ENCODE measurements around the gene TNFRSF18. TPM values are rescaled to one million over a fixed set of nuclear protein-coding genes. Genes with fewer than 3 reads are reported as not detected.
"Not testable (repeated sequence)": the region's sequence is repeated elsewhere in the genome, so short reads cannot be mapped to it uniquely, and the experiment has no call there.

The TNFRSF18 gene
- total RNA-seq, 1 donor: not detected

DNA sequence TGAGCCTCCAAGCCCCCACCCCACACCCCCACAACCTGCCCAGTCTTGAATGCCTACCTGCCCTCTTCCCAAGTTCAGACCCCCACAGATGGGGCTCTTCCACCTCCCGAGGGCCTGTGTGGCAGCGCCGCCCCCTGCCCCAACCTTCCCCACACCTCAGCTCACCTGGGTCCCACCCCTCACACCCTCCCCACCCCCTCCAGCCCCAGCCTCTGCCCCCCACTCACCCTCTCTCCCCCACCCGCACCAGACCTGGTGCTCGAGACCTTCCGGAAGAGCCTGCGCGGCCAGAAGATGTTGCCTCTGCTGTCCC lies 9.2 kb downstream of the TNFRSF18 start:
- TF ChIP-seq, protein P1, sequence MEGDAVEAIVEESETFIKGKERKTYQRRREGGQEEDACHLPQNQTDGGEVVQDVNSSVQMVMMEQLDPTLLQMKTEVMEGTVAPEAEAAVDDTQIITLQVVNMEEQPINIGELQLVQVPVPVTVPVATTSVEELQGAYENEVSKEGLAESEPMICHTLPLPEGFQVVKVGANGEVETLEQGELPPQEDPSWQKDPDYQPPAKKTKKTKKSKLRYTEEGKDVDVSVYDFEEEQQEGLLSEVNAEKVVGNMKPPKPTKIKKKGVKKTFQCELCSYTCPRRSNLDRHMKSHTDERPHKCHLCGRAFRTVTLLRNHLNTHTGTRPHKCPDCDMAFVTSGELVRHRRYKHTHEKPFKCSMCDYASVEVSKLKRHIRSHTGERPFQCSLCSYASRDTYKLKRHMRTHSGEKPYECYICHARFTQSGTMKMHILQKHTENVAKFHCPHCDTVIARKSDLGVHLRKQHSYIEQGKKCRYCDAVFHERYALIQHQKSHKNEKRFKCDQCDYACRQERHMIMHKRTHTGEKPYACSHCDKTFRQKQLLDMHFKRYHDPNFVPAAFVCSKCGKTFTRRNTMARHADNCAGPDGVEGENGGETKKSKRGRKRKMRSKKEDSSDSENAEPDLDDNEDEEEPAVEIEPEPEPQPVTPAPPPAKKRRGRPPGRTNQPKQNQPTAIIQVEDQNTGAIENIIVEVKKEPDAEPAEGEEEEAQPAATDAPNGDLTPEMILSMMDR (IDR thresholded peaks at IDR 0.05; ENCODE audit: extremely low read depth, low read depth, low read length): no peak

DNA sequence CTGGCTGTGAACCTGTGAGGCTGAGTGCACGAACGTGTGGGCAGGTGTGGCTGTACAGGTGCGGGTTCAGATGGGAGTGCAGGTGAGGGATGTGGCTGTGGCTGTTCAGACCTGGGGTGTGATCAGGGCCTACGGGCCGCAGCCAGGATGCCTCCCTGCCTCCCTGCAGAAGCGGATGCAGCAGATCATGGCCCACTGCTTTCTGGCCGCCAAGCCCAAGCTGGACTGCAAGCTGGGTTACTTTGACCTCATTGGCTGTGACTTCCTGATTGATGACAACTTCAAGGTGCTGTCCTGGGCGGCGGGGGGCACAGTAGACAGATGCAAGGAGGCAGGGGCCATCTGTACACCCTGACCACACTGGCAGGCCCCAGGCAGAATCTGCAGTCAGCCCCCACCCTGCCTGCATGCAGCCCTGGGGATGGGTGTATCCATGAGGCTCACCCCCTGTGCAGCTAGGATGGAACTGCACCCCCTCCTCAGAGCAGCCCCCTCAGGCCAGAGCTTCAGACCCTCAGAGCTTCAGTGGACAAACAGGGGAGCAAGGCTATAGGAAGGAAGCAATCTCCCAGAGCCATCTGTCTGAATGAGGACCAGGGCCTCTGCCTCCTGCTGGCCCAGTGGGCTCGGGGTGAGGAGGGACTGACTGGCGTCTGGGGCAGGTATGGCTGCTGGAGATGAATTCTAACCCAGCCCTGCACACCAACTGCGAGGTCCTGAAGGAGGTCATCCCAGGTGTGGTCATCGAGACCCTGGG lies 9.8 kb downstream of the TNFRSF18 start:
- H3K9me3 ChIP-seq (ENCODE audit: low read depth, low read length): no peaks in the 10 kb centered on the region
- H3K79me2 ChIP-seq (ENCODE audit: insufficient read depth, low read length): no peaks in the 10 kb centered on the region
- no peak overlapping the region for H3K27ac ChIP-seq (ENCODE audit: low read depth, low read length)
- TF ChIP-seq, protein P1 (IDR thresholded peaks at IDR 0.05; ENCODE audit: extremely low read depth, low read depth, low read length): no peak
- no peak overlapping the region for H2AFZ ChIP-seq (ENCODE audit: low read length)
- no peak overlapping the region for H3K4me3 ChIP-seq (ENCODE audit: insufficient read depth, low read length)
- no peaks in the 10 kb centered on the region for H4K20me1 ChIP-seq (ENCODE audit: insufficient read depth, low read length)
- no peaks in the 10 kb centered on the region for H3K27me3 ChIP-seq (ENCODE audit: insufficient read depth, low read length)
- peak; percentile 84 for DNase-seq (ENCODE audit: insufficient read length, low spot score, missing footprints)
- H3K4me1 ChIP-seq (ENCODE audit: insufficient read depth, low read length): no peaks in the 10 kb centered on the region
- H3K36me3 ChIP-seq (ENCODE audit: insufficient read depth, low read length): no peaks in the 10 kb centered on the region
- no peak overlapping the region for H3K4me2 ChIP-seq (ENCODE audit: insufficient read depth, low read length)

More for the DNA sequence above, 9.2 kb downstream of the TNFRSF18 start:
- H3K79me2 ChIP-seq (ENCODE audit: insufficient read depth, low read length): no peaks in the 10 kb centered on the region
- DNase-seq (ENCODE audit: insufficient read length, low spot score, missing footprints): no peak
- no peaks in the 10 kb centered on the region for H3K4me1 ChIP-seq (ENCODE audit: insufficient read depth, low read length)
- H4K20me1 ChIP-seq (ENCODE audit: insufficient read depth, low read length): no peaks in the 10 kb centered on the region
- no peak overlapping the region for H3K4me2 ChIP-seq (ENCODE audit: insufficient read depth, low read length)
- no peaks in the 10 kb centered on the region for H3K9me3 ChIP-seq (ENCODE audit: low read depth, low read length)
- no peak overlapping the region for H3K27ac ChIP-seq (ENCODE audit: low read depth, low read length)
- H2AFZ ChIP-seq (ENCODE audit: low read length): no peak overlapping the region
- H3K4me3 ChIP-seq (ENCODE audit: insufficient read depth, low read length): no peak overlapping the region
- H3K36me3 ChIP-seq (ENCODE audit: insufficient read depth, low read length): no peaks in the 10 kb centered on the region
- H3K27me3 ChIP-seq (ENCODE audit: insufficient read depth, low read length): no peaks in the 10 kb centered on the region

DNA sequence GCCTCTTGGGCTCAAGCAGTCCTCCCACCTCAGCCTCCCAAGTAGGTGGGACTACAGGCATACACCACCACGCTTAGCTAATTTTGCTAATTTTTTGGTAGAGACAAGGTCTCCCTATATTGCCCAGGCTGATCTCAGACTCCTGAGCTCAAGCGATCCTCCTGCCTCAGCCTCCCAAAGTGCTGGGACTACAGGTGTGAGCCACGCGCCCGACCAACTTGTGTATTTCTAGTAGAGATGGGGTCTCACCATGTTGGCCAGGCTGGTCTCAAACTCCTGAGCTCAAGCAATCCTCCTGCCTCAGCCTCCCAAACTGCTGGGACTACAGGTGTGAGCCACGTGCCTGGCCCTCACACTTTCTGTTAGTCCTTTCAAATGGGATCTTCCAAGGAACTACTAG lies 10.7 kb downstream of the TNFRSF18 start:
- not testable (repeated sequence) for H4K20me1 ChIP-seq (ENCODE audit: insufficient read depth, low read length); H3K4me3 ChIP-seq (ENCODE audit: insufficient read depth, low read length); H3K9me3 ChIP-seq (ENCODE audit: low read depth, low read length); H3K4me1 ChIP-seq (ENCODE audit: insufficient read depth, low read length); H2AFZ ChIP-seq (ENCODE audit: low read length); H3K27me3 ChIP-seq (ENCODE audit: insufficient read depth, low read length); H3K79me2 ChIP-seq (ENCODE audit: insufficient read depth, low read length); H3K36me3 ChIP-seq (ENCODE audit: insufficient read depth, low read length); H3K4me2 ChIP-seq (ENCODE audit: insufficient read depth, low read length); H3K27ac ChIP-seq (ENCODE audit: low read depth, low read length)
- DNase-seq (ENCODE audit: insufficient read length, low spot score, missing footprints): peak; percentile 49

DNA sequence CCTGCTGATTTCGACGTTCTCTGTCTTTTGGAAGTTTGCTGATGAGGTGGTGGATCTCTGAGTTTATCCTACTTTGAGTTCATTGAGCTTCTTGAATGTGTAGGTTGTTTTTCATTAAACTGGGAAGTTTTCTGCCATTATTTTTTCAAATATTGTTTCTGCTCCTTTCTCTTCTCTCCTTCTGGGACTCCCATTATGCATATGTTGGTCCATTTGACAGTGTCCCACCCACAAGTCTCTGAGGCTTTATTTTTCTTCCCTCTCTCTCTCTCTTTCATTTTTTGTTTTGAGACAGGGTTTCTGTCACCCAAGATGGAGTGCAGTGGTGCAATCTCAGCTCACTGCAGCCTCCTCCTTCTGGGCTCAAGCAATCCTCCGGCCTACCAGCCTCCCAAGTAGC lies 11.7 kb downstream of the TNFRSF18 start:
- H4K20me1 ChIP-seq (ENCODE audit: insufficient read depth, low read length): no peaks in the 10 kb centered on the region
- H3K27me3 ChIP-seq (ENCODE audit: insufficient read depth, low read length): no peaks in the 10 kb centered on the region
- H3K27ac ChIP-seq (ENCODE audit: low read depth, low read length): no peak overlapping the region
- H3K9me3 ChIP-seq (ENCODE audit: low read depth, low read length): no peaks in the 10 kb centered on the region
- no peak overlapping the region for H3K4me3 ChIP-seq (ENCODE audit: insufficient read depth, low read length)
- no peak overlapping the region for H2AFZ ChIP-seq (ENCODE audit: low read length)
- H3K4me2 ChIP-seq (ENCODE audit: insufficient read depth, low read length): no peak overlapping the region
- peak; percentile 42 for DNase-seq (ENCODE audit: insufficient read length, low spot score, missing footprints)
- H3K4me1 ChIP-seq (ENCODE audit: insufficient read depth, low read length): no peaks in the 10 kb centered on the region
- no peaks in the 10 kb centered on the region for H3K79me2 ChIP-seq (ENCODE audit: insufficient read depth, low read length)
- H3K36me3 ChIP-seq (ENCODE audit: insufficient read depth, low read length): no peaks in the 10 kb centered on the region
- TF ChIP-seq, protein P1 (IDR thresholded peaks at IDR 0.05; ENCODE audit: extremely low read depth, low read depth, low read length): no peak
